Left cardiac atrium (tissue), 4 donors: Measurements from ENCODE around the gene TPPP3. TPM values are rescaled to one million over a fixed set of nuclear protein-coding genes. Genes with fewer than 3 reads are reported as not detected.
A peak's percentile ranks its signal among the peaks of the same experiment; 100 is the strongest.

Source experiments
- ATAC-seq, 2 donors: fragments of 200-7000 bp; cut with Tn5 transposase; one replicate each; pipeline ENCODE4 v1.9.1; 2020; ENCODE audit warnings: mild to moderate bottlenecking in 2 of 2, moderate library complexity in 2 of 2
- DNase-seq: peaks from one replicate; pipeline ENCODE4 v3.0.0-alpha.2; 2020
- intact Hi-C, 2 donors: fragments of 100-400 bp; cut with DNase I; formaldehyde crosslinking; loops; one replicate each; pipeline versions ENCODE4 v1.14.1 to v1.15.1; 2022 to 2023
- total RNA-seq, 2 donors: library from RNA; stranded (reverse); fragmentation: NEBNext Ultra II Directional; extraction: Animal tissue kit (Norgen Biotek cat#: 25700); gene quantifications; one replicate each; pipeline ENCODE4 v1.2.1, GENCODE V29; 2021
- donor health status: DM: no; HTN: yes; CAD: no.
- donor health status: DM: no; HTN: yes; CAD: no; lungs with severe emphysema.
- donor health status: DM: yes; HTN: yes; CAD: no.
- donor health status: Dilated cardiomyopathy.

Gene TPPP3
- total RNA-seq, 2 donors from 2014 or later: 22.9 to 40.1 TPM

- ATAC-seq: no peak
- intact Hi-C loops: loop anchor here in 1 of 2 donors (10.0 kb wide), 1 partner anchor 143 kb away; no protein-coding TSS in a partner anchor
- no peak for DNase-seq
These were observed 14.6 kb upstream of the TPPP3 start for GRCh38 chr16:67407788-67408452.

- ATAC-seq (no peak), DNase-seq (no peak)
- intact Hi-C loops: loop anchor here in 1 of 2 donors (10.0 kb wide), 1 partner anchor 142 kb away; no protein-coding TSS in a partner anchor
These were observed 14.0 kb upstream of the TPPP3 start for GRCh38 chr16:67407176-67407787.

- intact Hi-C loops: loop anchor here in 1 of 2 donors (10.0 kb wide), 1 partner anchor 142 kb away; no protein-coding TSS in a partner anchor
- ATAC-seq (peak; percentile 71 to 86), DNase-seq (no peak)
These were observed 13.0 kb upstream of the TPPP3 start for GRCh38 chr16:67406111-67406971.

GRCh38 chr16:67405336-67405735 is 12.0 kb upstream of the TPPP3 start:
- intact Hi-C loops: loop anchor here in 1 of 2 donors (10.0 kb wide), 1 partner anchor 141 kb away; no protein-coding TSS in a partner anchor
- ATAC-seq: no peak
- DNase-seq: no peak

- intact Hi-C loops: loop anchor here in 1 of 2 donors (10.0 kb wide), 1 partner anchor 140 kb away; no protein-coding TSS in a partner anchor
- ATAC-seq: no peak
These were observed 11.5 kb upstream of the TPPP3 start for GRCh38 chr16:67404740-67405226.

GRCh38 chr16:67403976-67404555 is 10.8 kb upstream of the TPPP3 start:
- ATAC-seq (no peak), DNase-seq (no peak)
- intact Hi-C loops: loop anchor here in 1 of 2 donors (10.0 kb wide), 1 partner anchor 139 kb away; no protein-coding TSS in a partner anchor

More at GRCh38 chr16:67404740-67405226, 11.5 kb upstream of the TPPP3 start:
- DNase-seq: no peak

GRCh38 chr16:67400901-67401300 is 7.6 kb upstream of the TPPP3 start:
- DNase-seq (no peak), ATAC-seq (no peak)
- intact Hi-C loops: loop anchor here in 1 of 2 donors (10.0 kb wide), 1 partner anchor 136 kb away; no protein-coding TSS in a partner anchor

GRCh38 chr16:67399749-67400704 is 6.7 kb upstream of the TPPP3 start:
- intact Hi-C loops: loop anchor here (10.0 kb wide), 1 partner anchor 135 kb away; no protein-coding TSS in a partner anchor
- ATAC-seq: no peak

GRCh38 chr16:67399218-67399733 is 6.0 kb upstream of the TPPP3 start:
- DNase-seq (peak; percentile 62), ATAC-seq (peak; percentile 31 to 36)
- intact Hi-C loops: loop anchor here in 1 of 2 donors (10.0 kb wide), 1 partner anchor 134 kb away; no protein-coding TSS in a partner anchor

More at GRCh38 chr16:67399749-67400704, 6.7 kb upstream of the TPPP3 start:
- DNase-seq: no peak

- ATAC-seq (no peak), DNase-seq (no peak)
- intact Hi-C loops: loop anchor here in 1 of 2 donors (10.0 kb wide), 1 partner anchor 134 kb away; no protein-coding TSS in a partner anchor
These were observed 5.4 kb upstream of the TPPP3 start for GRCh38 chr16:67398546-67399217.

GRCh38 chr16:67397812-67398545 is 4.7 kb upstream of the TPPP3 start:
- intact Hi-C loops: loop anchor here in 1 of 2 donors (10.0 kb wide), 1 partner anchor 133 kb away; no protein-coding TSS in a partner anchor
- ATAC-seq: no peak
- no peak for DNase-seq

GRCh38 chr16:67397036-67397801 is 3.9 kb upstream of the TPPP3 start:
- ATAC-seq (peak; percentile 6 to 14), DNase-seq (peak; percentile 82)
- intact Hi-C loops: loop anchor here in 1 of 2 donors (10.0 kb wide), 1 partner anchor 132 kb away; no protein-coding TSS in a partner anchor

- ATAC-seq (peak; percentile 11 to 30), DNase-seq (peak; percentile 92)
- intact Hi-C loops: loop anchor here in 1 of 2 donors (10.0 kb wide), 1 partner anchor 132 kb away; no protein-coding TSS in a partner anchor
These were observed 3.1 kb upstream of the TPPP3 start for GRCh38 chr16:67396159-67397035.
